ENCODE data around the gene EXOSC3.

The EXOSC3 gene

GRCh38 chr9:37751186-37751585 lies 33.7 kb downstream of the EXOSC3 start:
- Histone ChIP-seq H3K36me3 (no peaks in the 10 kb centered on the region), H3K27ac (no peak overlapping the region), H3K9me3 (ENCODE audit: severe bottlenecking) (peaks cover 6% of the 10 kb centered on the region), H3K4me3 (ENCODE audit: low read depth, low read length) (no peak overlapping the region), H3K27me3 (ENCODE audit: insufficient read depth, low read depth, severe bottlenecking) (no peaks in the 10 kb centered on the region)
- TF ChIP-seq CTCF (IDR thresholded peaks at IDR 0.05; ENCODE audit: low read depth, low read length), result no peak
- no peak for DNase-seq

GRCh38 chr9:37749129-37749528 lies 35.7 kb downstream of the EXOSC3 start:
- Histone ChIP-seq H3K4me3 (ENCODE audit: low read depth, low read length) (no peak overlapping the region), H3K27me3 (ENCODE audit: insufficient read depth, low read depth, severe bottlenecking) (no peaks in the 10 kb centered on the region), H3K36me3 (peaks cover 6% of the 10 kb centered on the region), H3K9me3 (ENCODE audit: severe bottlenecking) (peaks cover 6% of the 10 kb centered on the region), H3K27ac (no peak overlapping the region)
- TF ChIP-seq CTCF (IDR thresholded peaks at IDR 0.05; ENCODE audit: low read depth, low read length), result no peak
- no peak for DNase-seq

- H3K4me3 ChIP-seq (ENCODE audit: low read depth, low read length), result no peak overlapping the region
- H3K36me3 ChIP-seq, result peaks cover 15% of the 10 kb centered on the region
- H3K27ac ChIP-seq, result peak overlapping the region; percentile 21; the same call in 1 of the 2 replicates
- no peaks in the 10 kb centered on the region for H3K9me3 ChIP-seq (ENCODE audit: severe bottlenecking)
- peak; percentile 88 for TF ChIP-seq CTCF (IDR thresholded peaks at IDR 0.05; ENCODE audit: low read depth, low read length)
- peak; percentile 71 for DNase-seq
- H3K27me3 ChIP-seq (ENCODE audit: insufficient read depth, low read depth, severe bottlenecking), result no peaks in the 10 kb centered on the region
These were observed 37.6 kb downstream of the EXOSC3 start for GRCh38 chr9:37747271-37747753.

- DNase-seq, result no peak
- H3K36me3 ChIP-seq, result peaks cover 21% of the 10 kb centered on the region
- H3K4me3 ChIP-seq (ENCODE audit: low read depth, low read length), result no peak overlapping the region
- H3K27ac ChIP-seq, result peak overlapping the region; percentile 26
- no peaks in the 10 kb centered on the region for H3K9me3 ChIP-seq (ENCODE audit: severe bottlenecking)
- no peak for TF ChIP-seq CTCF (IDR thresholded peaks at IDR 0.05; ENCODE audit: low read depth, low read length)
- no peaks in the 10 kb centered on the region for H3K27me3 ChIP-seq (ENCODE audit: insufficient read depth, low read depth, severe bottlenecking)
These were observed 38.2 kb downstream of the EXOSC3 start for GRCh38 chr9:37746448-37747270.

GRCh38 chr9:37745970-37746369 lies 38.9 kb downstream of the EXOSC3 start:
- TF ChIP-seq CTCF (IDR thresholded peaks at IDR 0.05; ENCODE audit: low read depth, low read length), result no peak
- no peak overlapping the region for H3K27ac ChIP-seq
- peaks cover 28% of the 10 kb centered on the region for H3K36me3 ChIP-seq
- no peaks in the 10 kb centered on the region for H3K9me3 ChIP-seq (ENCODE audit: severe bottlenecking)
- no peaks in the 10 kb centered on the region for H3K27me3 ChIP-seq (ENCODE audit: insufficient read depth, low read depth, severe bottlenecking)
- DNase-seq, result no peak
- H3K4me3 ChIP-seq (ENCODE audit: low read depth, low read length), result no peak overlapping the region

All from WERI-Rb-1 (cell line).